Endodermal cell (in vitro differentiated cells): Measurements from ENCODE around the gene CRHBP. TPM values are rescaled to one million over a fixed set of nuclear protein-coding genes. Genes with fewer than 3 reads are reported as not detected.
"Not testable (repeated sequence)": the region's sequence is repeated elsewhere in the genome, so short reads cannot be mapped to it uniquely, and the experiment has no call there.

Experiments
- DNase-seq: peaks from one replicate; pipeline ENCODE4 v3.0.0-alpha.2; 2017
- H3K27ac ChIP-seq: 2 replicates; pipeline ENCODE4 v1.5.1; 2013; ENCODE audit warnings: mild to moderate bottlenecking, low read depth, low read length, moderate library complexity
- H3K27me3 ChIP-seq: 2 replicates; pipeline ENCODE4 v1.6.1; 2013; ENCODE audit warnings: mild to moderate bottlenecking, low read length, moderate library complexity; ENCODE audit not compliant: insufficient read depth, control insufficient read depth, poor library complexity, severe bottlenecking
- H3K36me3 ChIP-seq: 2 replicates; pipeline ENCODE4 v1.7.0; 2013; ENCODE audit warnings: mild to moderate bottlenecking, low read length, moderate library complexity; ENCODE audit not compliant: control insufficient read depth, insufficient read depth
- H3K4me1 ChIP-seq: one replicate; pipeline ENCODE4 v1.7.0; 2013; ENCODE audit warnings: low read length; ENCODE audit not compliant: control insufficient read depth, insufficient read depth
- H3K4me3 ChIP-seq: 2 replicates; pipeline ENCODE4 v1.5.1; 2013; ENCODE audit warnings: mild to moderate bottlenecking, low read length, moderate library complexity
- H3K9ac ChIP-seq: 2 replicates; pipeline ENCODE4 v1.6.1; 2013; ENCODE audit warnings: mild to moderate bottlenecking, low read length, moderate library complexity; ENCODE audit not compliant: poor library complexity, severe bottlenecking; ENCODE audit errors: extremely low read depth
- H3K9me3 ChIP-seq: 2 replicates; pipeline ENCODE4 v1.6.1; 2013; ENCODE audit warnings: mild to moderate bottlenecking, low read length, moderate library complexity; ENCODE audit not compliant: control insufficient read depth
- H3K27ac Mint-ChIP-seq: 2 replicates; pipeline ENCODE4 v1.8.0; 2020; ENCODE audit warnings: mixed read lengths
- H3K27me3 Mint-ChIP-seq: 2 replicates; pipeline ENCODE4 v1.8.0; 2021; ENCODE audit warnings: mild to moderate bottlenecking, mixed read lengths; ENCODE audit not compliant: insufficient read depth
- H3K36me3 Mint-ChIP-seq: 2 replicates; pipeline ENCODE4 v1.8.0; 2020; ENCODE audit warnings: low read depth, mixed read lengths
- H3K4me1 Mint-ChIP-seq: 2 replicates; pipeline ENCODE4 v1.8.0; 2020; ENCODE audit warnings: mixed read lengths
- H3K4me3 Mint-ChIP-seq: 2 replicates; pipeline ENCODE4 v1.8.0; 2020; ENCODE audit warnings: mild to moderate bottlenecking, moderate library complexity, mixed read lengths
- H3K9me3 Mint-ChIP-seq: 2 replicates; pipeline ENCODE4 v1.8.0; 2020; ENCODE audit warnings: mild to moderate bottlenecking, mixed read lengths
- CTCF ChIP-seq: fragments of 200-600 bp; sonication (generic); conservative IDR thresholded peaks from 2 replicates; pipeline ENCODE4 v1.5.0; 2021; ENCODE audit warnings: antibody characterized with exemption, mild to moderate bottlenecking
- WGBS, 2 experiments: methylation state at CpG; one replicate each; pipeline versions ENCODE4 v1.1.5 to v1.1.7; 2013; ENCODE audit warnings: missing lambda C conversion rate in 2 of 2, mixed read lengths in 1 of 2; ENCODE audit not compliant: insufficient coverage in 1 of 2, insufficient read length in 1 of 2; 5-methylcytosine and 5-hydroxymethylcytosine counted together
- total RNA-seq, 2 donors: library from RNA; stranded (reverse); fragmentation: NEBNext Ultra II Directional in 1 of 2; extraction: Animal tissue kit (Norgen Biotek cat#: 25700) in 1 of 2; gene quantifications; 2 replicates in 1 of 2; 3 replicates in 1 of 2; pipeline ENCODE4 v1.2.1, GENCODE V29; 2021

Gene CRHBP
- total RNA-seq, 2 donors from 2014 or later = 14.4 to 15.2 TPM

- Mint-ChIP-seq H3K27ac (no peak overlapping the region), H3K36me3 (no peaks in the 10 kb centered on the region), H3K9me3 (no peaks in the 10 kb centered on the region)
Measured at GRCh38 chr5:76994337-76994736, 41.5 kb downstream of the CRHBP start.

DNA sequence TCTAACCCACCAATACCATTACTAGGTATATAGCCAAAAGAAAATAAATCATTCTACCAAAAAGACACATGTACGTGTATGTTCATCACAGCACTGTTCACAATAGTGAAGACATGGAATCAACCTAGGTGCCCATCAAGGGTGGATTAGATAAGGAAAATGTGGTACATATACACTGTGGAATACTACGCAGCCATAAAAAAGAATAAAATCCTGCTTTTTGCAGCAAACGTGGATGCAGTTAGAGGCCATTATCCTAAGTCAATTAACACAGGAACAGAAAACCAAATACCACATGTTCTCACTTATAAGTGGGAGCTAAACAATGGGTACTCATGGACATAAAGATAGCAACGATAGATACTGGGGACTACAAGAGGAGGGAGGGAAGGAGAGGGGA is 45.4 kb downstream of the CRHBP start:
- H3K9ac ChIP-seq, H3K4me3 Mint-ChIP-seq, H3K27ac ChIP-seq, H3K27me3 ChIP-seq, H3K4me3 ChIP-seq, H3K4me1 ChIP-seq, H3K9me3 Mint-ChIP-seq, H3K36me3 Mint-ChIP-seq, H3K27me3 Mint-ChIP-seq, H3K36me3 ChIP-seq, DNase-seq, H3K27ac Mint-ChIP-seq, H3K4me1 Mint-ChIP-seq, H3K9me3 ChIP-seq: not testable (repeated sequence)
- 94 to 100% methylated on average over 2 to 4 of the region's 4 CpGs for WGBS, 2 experiments

More at GRCh38 chr5:76994337-76994736, 41.5 kb downstream of the CRHBP start:
- no peaks in the 10 kb centered on the region for H3K4me1 ChIP-seq
- no peak overlapping the region for H3K27ac ChIP-seq
- TF ChIP-seq CTCF = no peak
- H3K4me3 ChIP-seq = no peak overlapping the region
- H3K27me3 ChIP-seq = no peaks in the 10 kb centered on the region
- H3K4me1 Mint-ChIP-seq = peaks cover 6% of the 10 kb centered on the region
- H3K9ac ChIP-seq = no peak overlapping the region
- H3K9me3 ChIP-seq = peaks cover 6% of the 10 kb centered on the region
- peaks cover 3% of the 10 kb centered on the region for H3K27me3 Mint-ChIP-seq
- WGBS, 2 experiments = 76 to 78% methylated on average over 5 to 6 of the region's 6 CpGs
- no peak for DNase-seq
- no peak overlapping the region for H3K4me3 Mint-ChIP-seq
- H3K36me3 ChIP-seq = no peaks in the 10 kb centered on the region

- H3K27ac Mint-ChIP-seq = no peak overlapping the region
Measured at GRCh38 chr5:76999451-76999850, 46.6 kb downstream of the CRHBP start.

More at GRCh38 chr5:76999451-76999850, 46.6 kb downstream of the CRHBP start:
- Mint-ChIP-seq H3K4me3 (no peak overlapping the region), H3K36me3 (no peaks in the 10 kb centered on the region), H3K9me3 (no peaks in the 10 kb centered on the region), H3K27me3 (peaks cover 5% of the 10 kb centered on the region), H3K4me1 (peaks cover 5% of the 10 kb centered on the region)
- 76 to 80% methylated on average over 1 to 2 of the region's 2 CpGs for WGBS, 2 experiments
- Histone ChIP-seq H3K27me3 (no peaks in the 10 kb centered on the region), H3K4me1 (peaks cover 2% of the 10 kb centered on the region), H3K4me3 (no peak overlapping the region), H3K36me3 (no peaks in the 10 kb centered on the region), H3K9me3 (peaks cover 6% of the 10 kb centered on the region), H3K9ac (no peak overlapping the region), H3K27ac (no peak overlapping the region)
- no peak for DNase-seq
- no peak for TF ChIP-seq CTCF
